Measurements from ENCODE around the gene HLCS.

GRCh38 chr21:36803816-36804439 lies 162.5 kb downstream of the HLCS start:
- TF ChIP-seq JUND (IDR thresholded peaks at IDR 0.05; ENCODE audit: low read length) = no peak
- TF ChIP-seq CTCF (IDR thresholded peaks at IDR 0.05; ENCODE audit: control extremely low read depth in 1 of 3, insufficient read depth in 1 of 3, low read depth in 1 of 3, low read length in 3 of 3) = no peak
- no peak for TF ChIP-seq RFX5 (IDR thresholded peaks at IDR 0.05; ENCODE audit: borderline replicate concordance, low read depth, low read length)
- no peak for TF ChIP-seq JUN (IDR thresholded peaks at IDR 0.05; ENCODE audit: low read depth, low read length)
- no peak for TF ChIP-seq BACH1 (IDR thresholded peaks at IDR 0.05; ENCODE audit: low read length)
- TF ChIP-seq TAF1 (IDR thresholded peaks at IDR 0.05; ENCODE audit: low read depth, low read length) = no peak
- no peak for TF ChIP-seq POLR2A (IDR thresholded peaks at IDR 0.05; ENCODE audit: control extremely low read depth in 1 of 2, low read depth in 2 of 2, low read length in 2 of 2)
- TF ChIP-seq SIN3A (conservative IDR thresholded peaks at IDR 0.05 in 1 of 2, IDR thresholded peaks at IDR 0.05 in 1 of 2; ENCODE audit: low read depth in 1 of 2, low read length in 2 of 2) = no peak
- TF ChIP-seq CREB1 (IDR thresholded peaks at IDR 0.05) = no peak
- TF ChIP-seq, protein P1, sequence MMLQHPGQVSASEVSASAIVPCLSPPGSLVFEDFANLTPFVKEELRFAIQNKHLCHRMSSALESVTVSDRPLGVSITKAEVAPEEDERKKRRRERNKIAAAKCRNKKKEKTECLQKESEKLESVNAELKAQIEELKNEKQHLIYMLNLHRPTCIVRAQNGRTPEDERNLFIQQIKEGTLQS (IDR thresholded peaks at IDR 0.05; ENCODE audit: insufficient read depth, low read depth, low read length) = no peak

Data from H1 (cell line).